ENCODE results near the gene PKD1L1.
A peak's percentile ranks its signal among the peaks of the same experiment; 100 is the strongest.

PKD1L1 gene

DNA sequence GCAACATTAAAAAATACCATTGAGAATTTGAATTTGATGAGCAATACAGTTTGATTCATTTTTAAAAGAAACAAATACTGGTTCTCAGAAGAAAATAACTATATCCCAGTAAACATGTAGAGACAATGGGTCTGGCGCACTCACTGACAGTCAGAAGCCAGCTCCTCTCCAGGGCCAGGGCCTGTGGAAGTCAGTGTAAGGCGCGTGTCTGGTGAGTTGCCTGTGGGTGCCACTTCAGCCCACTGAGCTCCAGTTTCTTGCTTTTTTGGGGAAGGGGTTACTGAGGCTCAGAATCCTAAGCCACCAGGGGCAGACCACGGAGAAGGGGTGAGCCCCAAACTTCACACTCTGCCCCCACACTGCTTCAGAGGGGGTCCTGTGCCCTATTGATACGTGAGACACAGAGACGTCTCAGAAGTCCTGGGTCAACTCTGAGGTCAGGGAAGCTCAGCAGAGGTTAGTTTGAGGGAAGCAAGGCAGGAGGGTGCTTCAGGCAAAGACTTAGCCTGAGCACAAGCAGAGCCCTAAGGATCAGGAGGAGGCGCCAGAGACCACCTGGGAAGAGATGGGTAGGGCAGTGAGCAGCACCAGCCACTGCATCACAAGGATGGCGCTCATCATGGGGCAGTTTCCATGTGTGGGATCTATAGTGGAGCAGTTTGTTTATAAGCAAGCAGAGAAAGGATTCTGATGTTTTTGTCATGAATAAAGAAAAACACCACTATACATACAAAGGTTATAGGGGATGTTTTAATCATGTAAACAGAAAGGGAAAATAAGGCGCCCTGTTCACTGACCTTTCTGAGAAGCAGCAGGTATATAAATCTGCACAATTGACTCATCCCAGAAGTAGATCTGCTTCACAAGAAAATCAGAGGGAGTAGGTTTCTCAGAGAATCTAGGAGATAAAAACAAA lies 95.7 kb downstream of the PKD1L1 start:
- no peak for DNase-seq

DNA sequence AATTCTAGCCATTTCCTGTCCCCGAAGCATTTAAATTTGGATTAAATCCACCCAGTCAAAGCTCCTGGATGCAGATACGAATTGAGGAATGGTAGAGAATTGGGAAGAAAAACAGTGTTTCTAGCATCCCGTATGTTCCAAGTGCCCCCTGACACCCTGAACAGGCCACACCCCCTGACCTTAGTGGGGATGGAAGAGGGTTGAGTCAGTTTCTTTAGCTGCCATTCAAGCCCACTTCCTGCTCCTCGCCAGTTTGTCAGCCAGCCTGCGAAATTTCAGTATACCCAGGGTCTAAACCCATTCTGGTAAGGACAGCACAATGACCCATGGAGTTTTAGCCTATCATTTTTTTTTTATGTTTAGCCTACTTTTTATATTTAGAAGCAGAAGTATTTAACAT lies 101.1 kb downstream of the PKD1L1 start:
- no peak for DNase-seq

- DNase-seq = no peak
Observed at GRCh38 chr7:47846138-47846836, 102.0 kb downstream of the PKD1L1 start.

GRCh38 chr7:47844311-47844710 lies 104.0 kb downstream of the PKD1L1 start:
- DNase-seq = no peak

DNA sequence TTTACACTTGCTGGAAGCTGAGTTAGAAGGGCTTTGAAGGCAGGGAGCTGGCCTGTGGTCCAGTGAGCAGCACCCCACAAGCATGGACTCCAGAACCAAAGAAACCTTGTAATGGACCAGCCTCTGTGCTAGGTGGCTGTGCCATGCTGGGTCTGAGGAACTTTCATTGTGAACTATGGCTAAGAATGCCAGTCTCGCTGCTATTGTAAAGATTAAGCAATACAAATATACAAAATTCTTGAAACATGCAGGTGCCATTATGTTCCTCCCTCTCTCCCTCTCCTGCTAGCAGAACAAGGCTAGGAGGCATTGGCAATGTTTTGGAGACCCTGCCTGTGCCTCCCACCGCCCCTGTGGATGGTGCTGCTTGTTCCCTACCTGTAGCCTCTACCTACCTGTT lies 105.0 kb downstream of the PKD1L1 start:
- DNase-seq = no peak

DNA sequence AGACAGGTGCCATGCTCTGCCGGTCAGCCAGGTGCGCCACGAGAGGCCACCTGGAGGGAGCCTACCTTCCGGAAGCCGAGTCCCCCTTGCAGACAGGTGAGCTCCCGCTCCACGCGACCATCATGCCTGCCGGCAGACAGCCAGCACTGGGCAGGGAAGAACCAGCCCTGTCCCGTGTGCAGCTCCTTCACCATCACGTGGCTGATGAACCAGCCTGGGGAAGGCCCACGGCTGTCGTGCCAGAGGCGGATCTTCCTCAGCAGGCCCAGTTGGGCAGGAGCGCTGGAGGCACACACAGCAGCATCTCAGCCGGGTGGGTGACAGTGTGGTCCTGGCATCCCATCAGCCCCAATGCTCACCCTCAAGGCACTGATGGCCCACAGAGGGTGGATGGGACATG lies 108.9 kb downstream of the PKD1L1 start:
- DNase-seq = no peak

DNA sequence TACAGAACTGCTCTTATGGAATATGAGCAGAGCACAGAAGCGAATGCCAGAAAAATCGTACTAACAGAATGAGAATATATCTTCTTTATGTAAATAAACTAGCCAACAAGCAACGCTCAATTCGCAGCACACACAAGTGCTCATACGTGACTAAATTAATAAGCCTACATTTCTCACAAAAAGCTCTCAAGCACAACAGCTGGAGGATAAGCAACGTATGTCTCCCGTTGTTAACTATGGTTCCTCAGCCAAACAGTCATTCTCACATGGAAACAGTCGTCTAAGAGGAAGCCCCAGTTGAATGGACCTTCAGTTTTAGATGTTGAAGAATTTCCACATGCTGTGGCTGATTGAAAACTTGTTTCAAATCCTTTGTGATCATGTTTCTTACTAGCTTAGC lies 110.4 kb downstream of the PKD1L1 start:
- DNase-seq = no peak

DNA sequence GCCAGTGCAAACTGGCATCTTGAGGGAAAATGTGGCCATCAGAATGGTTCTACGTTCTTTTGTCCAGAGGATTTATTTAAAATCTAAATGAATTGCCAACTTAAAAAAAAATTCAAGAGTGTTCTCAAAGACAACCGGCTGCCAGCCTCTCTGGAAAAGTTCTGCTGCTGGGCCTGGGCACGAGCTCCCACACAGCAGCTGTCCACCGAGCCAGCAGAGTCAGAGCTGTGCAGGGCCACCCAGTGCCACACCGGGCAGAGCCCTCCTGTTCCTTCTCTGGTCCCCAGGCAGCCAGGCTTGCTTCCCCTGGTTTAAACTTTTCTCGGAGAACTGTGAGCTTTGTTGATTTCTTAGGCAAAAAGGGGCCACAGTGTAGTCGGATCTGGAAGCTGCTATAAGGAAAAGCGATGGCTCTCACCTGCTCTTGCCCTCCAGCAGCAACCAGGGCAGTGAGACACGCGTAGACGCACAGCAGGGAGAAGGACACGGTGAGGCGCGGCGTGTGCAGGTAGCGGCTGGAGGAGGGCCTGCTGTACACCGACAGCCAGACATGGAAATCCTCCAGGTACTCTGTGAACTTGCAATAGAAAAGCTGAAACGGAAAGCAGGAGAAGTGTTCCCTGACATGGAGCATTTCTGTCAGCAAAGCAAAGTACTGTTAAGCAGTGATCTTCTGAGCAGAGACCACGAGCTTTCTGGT lies 111.6 kb downstream of the PKD1L1 start:
- no peak for DNase-seq

DNA sequence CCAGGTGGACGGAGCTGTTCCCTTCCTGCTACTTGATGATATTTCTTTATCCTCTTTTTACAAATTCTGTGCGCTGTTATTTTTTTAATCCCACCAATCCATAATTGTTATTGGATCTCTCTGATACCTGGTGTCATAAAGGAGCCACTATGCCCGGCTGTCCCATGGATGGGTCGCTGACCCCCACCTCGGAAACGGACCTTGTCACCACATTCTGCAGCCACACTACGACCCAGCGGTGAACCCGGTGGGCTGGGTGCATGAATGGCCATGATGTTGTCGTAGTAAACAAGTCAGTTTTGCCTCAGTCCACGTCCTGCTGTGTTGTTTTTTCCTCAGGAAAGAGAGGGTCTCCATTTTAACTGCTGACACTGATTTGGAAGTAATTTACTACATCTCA lies 112.2 kb downstream of the PKD1L1 start:
- no peak for DNase-seq

GRCh38 chr7:47833211-47833610 lies 115.1 kb downstream of the PKD1L1 start:
- no peak for DNase-seq

- DNase-seq = no peak
Observed at GRCh38 chr7:47832105-47832715, 116.1 kb downstream of the PKD1L1 start.

GRCh38 chr7:47830015-47830414 lies 118.3 kb downstream of the PKD1L1 start:
- DNase-seq = no peak

- DNase-seq = no peak
Observed at GRCh38 chr7:47827871-47828270, 120.4 kb downstream of the PKD1L1 start.

DNA sequence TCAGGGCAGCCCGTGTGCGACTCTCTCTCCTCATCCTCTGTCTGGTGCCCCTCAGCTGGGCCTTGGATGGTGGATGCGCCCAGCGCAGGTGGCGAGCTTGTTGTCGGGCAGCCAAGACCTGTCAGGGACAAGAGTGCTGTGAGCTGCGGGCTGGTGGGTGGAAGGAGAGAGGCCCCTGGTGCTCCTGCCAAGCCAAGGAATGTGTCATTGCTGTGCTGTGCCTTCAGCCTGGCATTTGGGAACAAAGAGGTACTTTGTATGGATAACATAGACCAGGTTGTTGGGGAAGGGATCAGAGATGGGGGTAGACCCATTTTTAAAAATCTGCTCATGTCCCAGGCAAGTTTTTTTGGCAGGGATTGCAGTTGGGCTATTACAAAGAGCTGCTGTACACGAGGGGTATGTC lies 120.9 kb downstream of the PKD1L1 start:
- no peak for DNase-seq

- DNase-seq = no peak
Observed at GRCh38 chr7:47826754-47827153, 121.5 kb downstream of the PKD1L1 start.

DNA sequence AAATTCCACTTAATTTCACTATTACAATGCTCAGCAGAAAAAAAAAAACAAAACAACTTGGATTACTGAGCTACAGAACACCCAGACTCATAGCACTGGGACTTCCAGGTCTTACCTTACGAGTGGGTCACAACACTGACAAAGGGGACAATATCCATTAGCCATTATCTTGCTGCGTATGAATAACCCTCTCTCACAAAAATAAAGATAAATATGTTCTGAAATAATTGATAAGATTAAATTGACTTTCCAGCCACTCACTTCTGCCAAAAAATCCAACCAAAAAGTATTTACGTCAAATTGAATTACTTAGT lies 128.7 kb downstream of the PKD1L1 start:
- DNase-seq = no peak

DNA sequence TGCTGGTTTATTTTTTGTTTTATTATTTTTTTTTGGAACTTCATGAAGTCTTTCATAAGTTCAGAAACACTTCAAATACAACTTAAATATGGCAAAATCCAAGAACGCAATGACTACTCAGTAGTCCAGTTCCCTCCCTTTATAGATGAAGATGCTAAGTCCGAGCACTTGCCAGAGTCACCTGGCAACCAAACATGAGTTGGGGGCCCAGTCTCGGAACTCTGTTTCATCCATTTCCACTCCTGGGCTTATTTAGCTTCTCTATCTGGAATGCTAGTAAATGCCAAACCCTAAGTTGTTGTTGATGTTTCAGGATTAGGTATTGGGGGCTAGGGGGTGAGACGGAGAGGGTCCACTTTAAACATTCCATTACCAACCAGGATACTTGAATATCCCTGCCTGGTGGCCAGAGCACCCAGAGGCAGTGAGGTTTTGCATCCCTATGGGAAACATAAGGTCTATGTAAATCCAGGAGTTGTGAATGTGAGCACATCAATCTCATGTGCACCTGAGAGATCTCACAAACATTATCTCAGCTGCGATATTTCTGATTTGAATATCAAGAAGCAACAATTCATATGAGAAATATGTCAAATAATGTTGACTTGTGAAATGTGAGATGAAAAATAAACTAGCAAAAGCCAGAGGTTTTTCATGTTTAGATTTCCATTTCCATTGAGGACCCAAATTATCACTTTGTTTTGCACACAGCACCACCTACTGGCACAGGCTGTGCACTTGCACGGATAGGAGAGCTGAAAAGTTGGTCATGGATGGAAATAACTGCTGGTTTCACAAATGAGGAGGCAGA lies 129.3 kb downstream of the PKD1L1 start:
- DNase-seq = peak; percentile 69

DNA sequence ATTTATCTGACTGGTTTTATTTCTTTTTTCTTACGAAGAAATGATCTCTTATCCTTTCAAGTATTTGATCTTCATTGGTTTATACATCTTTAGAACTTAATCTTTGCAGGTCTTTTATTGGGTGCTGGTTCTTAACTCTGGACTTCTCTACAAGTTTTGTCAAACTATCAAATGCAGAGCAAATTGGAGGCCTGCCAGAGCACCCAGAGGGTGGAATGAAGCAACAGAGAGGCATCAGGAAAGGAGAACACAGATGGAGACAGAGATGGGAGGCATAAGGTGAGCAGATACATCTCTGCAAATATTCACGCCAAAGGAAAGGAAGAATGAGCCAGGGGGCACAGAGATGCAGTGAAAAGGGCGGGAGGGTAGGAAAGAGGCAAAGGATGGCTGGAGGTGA lies 130.3 kb downstream of the PKD1L1 start:
- DNase-seq = no peak

- DNase-seq = no peak
Observed at GRCh38 chr7:47816647-47817046, 131.6 kb downstream of the PKD1L1 start.

DNA sequence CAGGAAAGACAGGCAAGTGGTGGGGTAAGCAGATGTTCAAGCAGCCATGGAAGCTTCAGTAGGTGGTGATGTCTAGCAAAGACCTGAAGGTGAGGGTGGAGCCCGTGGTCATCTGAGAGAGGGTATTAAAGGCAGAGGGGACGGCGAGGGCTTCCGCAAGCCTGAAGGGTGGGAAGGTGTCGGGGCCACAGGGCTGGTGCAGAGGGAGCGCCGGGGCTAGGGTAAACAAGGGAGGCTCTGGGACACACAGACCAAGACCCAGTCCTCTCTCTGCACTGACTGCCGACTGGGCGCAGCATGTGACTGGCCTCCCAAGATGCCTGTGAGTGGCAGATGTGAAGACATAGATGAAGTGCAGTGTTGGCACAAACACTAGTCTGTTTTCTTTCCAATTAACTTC lies 132.4 kb downstream of the PKD1L1 start:
- DNase-seq = no peak

GRCh38 chr7:47814905-47815613 lies 133.2 kb downstream of the PKD1L1 start:
- no peak for DNase-seq
